MM.1S (cell line): Measurements from ENCODE around the gene PPP1R16B.

ENCODE experiments used
- DNase-seq: peaks from one replicate; pipeline ENCODE4 v3.0.0-alpha.2; 2015
- H2AFZ ChIP-seq: fragments of 300-600 bp; sonication (generic); 2 replicates; pipeline ENCODE4 v1.6.0; 2016; ENCODE audit warnings: antibody characterized with exemption, low read length
- H3F3A ChIP-seq: fragments of 300-600 bp; sonication (generic); 2 replicates; pipeline ENCODE4 v1.6.1; 2016; ENCODE audit warnings: mild to moderate bottlenecking, antibody characterized with exemption, low read length, moderate library complexity, mixed read lengths; ENCODE audit not compliant: insufficient read depth
- H3K27ac ChIP-seq: fragments of 300-600 bp; sonication (generic); 2 replicates; pipeline ENCODE4 v1.5.1; 2016; ENCODE audit warnings: mild to moderate bottlenecking, low read length
- H3K27me3 ChIP-seq: fragments of 300-600 bp; sonication (generic); replicated peaks from 2 replicates; pipeline ENCODE4 v1.6.0; 2016; ENCODE audit warnings: low read length; ENCODE audit not compliant: insufficient read depth
- H3K36me3 ChIP-seq: fragments of 300-600 bp; sonication (generic); replicated peaks from 2 replicates; pipeline ENCODE4 v1.6.1; 2016; ENCODE audit warnings: mild to moderate bottlenecking, low read length, mixed read lengths; ENCODE audit not compliant: insufficient read depth
- H3K4me1 ChIP-seq: fragments of 300-600 bp; sonication (generic); 2 replicates; pipeline ENCODE4 v1.6.1; 2016; ENCODE audit warnings: low read length, mixed read lengths
- H3K4me2 ChIP-seq: fragments of 300-600 bp; sonication (generic); 2 replicates; pipeline ENCODE4 v1.6.0; 2016; ENCODE audit warnings: low read depth, low read length
- H3K4me3 ChIP-seq: fragments of 300-600 bp; sonication (generic); 2 replicates; pipeline ENCODE4 v1.5.1; 2016; ENCODE audit warnings: low read length, mixed read lengths
- H3K79me2 ChIP-seq: fragments of 300-600 bp; sonication (generic); 2 replicates; pipeline ENCODE4 v1.6.1; 2016; ENCODE audit warnings: mixed run types, low read length, mixed read lengths
- H3K9ac ChIP-seq: fragments of 300-600 bp; sonication (generic); 2 replicates; pipeline ENCODE4 v1.6.1; 2016; ENCODE audit warnings: low read length, mixed read lengths
- H3K9me2 ChIP-seq: fragments of 300-600 bp; sonication (generic); replicated peaks from 2 replicates; pipeline ENCODE4 v1.6.1; 2016; ENCODE audit warnings: mild to moderate bottlenecking, low read length, mixed read lengths; ENCODE audit not compliant: insufficient read depth
- H3K9me3 ChIP-seq: fragments of 300-600 bp; sonication (generic); replicated peaks from 2 replicates; pipeline ENCODE4 v1.6.1; 2016; ENCODE audit warnings: mild to moderate bottlenecking, low read length, mixed read lengths; ENCODE audit not compliant: insufficient read depth
- H4K20me1 ChIP-seq: fragments of 300-600 bp; sonication (generic); 2 replicates; pipeline ENCODE4 v1.6.1; 2016; ENCODE audit warnings: mild to moderate bottlenecking, low read length, moderate library complexity, mixed read lengths; ENCODE audit not compliant: insufficient read depth
- CTCF ChIP-seq: fragments of 300-600 bp; sonication (generic); IDR thresholded peaks from 2 replicates; pipeline ENCODE4 v1.5.1; 2016; ENCODE audit warnings: antibody characterized with exemption, low read length, mixed read lengths
- EZH2 ChIP-seq: fragments of 300-600 bp; sonication (generic); optimal IDR thresholded peaks from 2 replicates; pipeline ENCODE3; 2017; ENCODE audit warnings: low read depth, mild to moderate bottlenecking, antibody characterized with exemption, low read length, mixed read lengths
- EZH2phosphoT487 ChIP-seq: fragments of 300-600 bp; sonication (generic); IDR thresholded peaks from 2 replicates; pipeline ENCODE4 v1.6.1; 2018; ENCODE audit warnings: antibody characterized with exemption, low read length

The PPP1R16B gene

GRCh38 chr20:38878866-38879265, 73.4 kb downstream of the PPP1R16B start:
- Histone ChIP-seq H3K9ac (no peak overlapping the region), H2AFZ (no peak overlapping the region), H3K4me1 (peaks cover 68% of the 10 kb centered on the region), H3K27me3 (no peaks in the 10 kb centered on the region), H4K20me1 (no peaks in the 10 kb centered on the region), H3K79me2 (peaks cover 86% of the 10 kb centered on the region), H3F3A (peaks cover 29% of the 10 kb centered on the region), H3K4me3 (no peak overlapping the region), H3K9me3 (no peaks in the 10 kb centered on the region), H3K4me2 (no peak overlapping the region), H3K27ac (no peak overlapping the region), H3K9me2 (no peaks in the 10 kb centered on the region), H3K36me3 (0 out of 2 replicates have a peak, but pooled peaks cover 7% of the 10 kb centered on the region)
- TF ChIP-seq EZH2 (no peak), CTCF (no peak)
- no peak for DNase-seq

- Histone ChIP-seq H3K27me3 (no peaks in the 10 kb centered on the region), H3K4me1 (peaks cover 56% of the 10 kb centered on the region), H3K9ac (no peak overlapping the region), H4K20me1 (no peaks in the 10 kb centered on the region), H3K79me2 (peaks cover 98% of the 10 kb centered on the region), H3K9me2 (no peaks in the 10 kb centered on the region), H3F3A (peaks cover 9% of the 10 kb centered on the region), H3K27ac (no peak overlapping the region), H3K9me3 (no peaks in the 10 kb centered on the region), H3K4me3 (no peak overlapping the region), H3K4me2 (no peak overlapping the region), H3K36me3 (0 out of 2 replicates have a peak, but pooled peaks cover 7% of the 10 kb centered on the region), H2AFZ (no peak overlapping the region)
- TF ChIP-seq EZH2phosphoT487 (no peak), EZH2 (no peak), CTCF (no peak)
- no peak for DNase-seq
These were observed 75.6 kb downstream of the PPP1R16B start for GRCh38 chr20:38880952-38881735.

GRCh38 chr20:38881806-38882440, 76.4 kb downstream of the PPP1R16B start:
- Histone ChIP-seq H2AFZ (no peak overlapping the region), H3K9me3 (no peaks in the 10 kb centered on the region), H3K4me3 (no peak overlapping the region), H3K4me2 (no peak overlapping the region), H3K27me3 (no peaks in the 10 kb centered on the region), H3K27ac (no peak overlapping the region), H3K9ac (no peak overlapping the region), H3F3A (peaks cover under 1% of the 10 kb centered on the region; the same call in 1 of the 2 replicates), H3K79me2 (peaks cover 98% of the 10 kb centered on the region), H4K20me1 (no peaks in the 10 kb centered on the region), H3K4me1 (peaks cover 48% of the 10 kb centered on the region), H3K36me3 (0 out of 2 replicates have a peak, but pooled peaks cover 3% of the 10 kb centered on the region), H3K9me2 (no peaks in the 10 kb centered on the region)
- DNase-seq: no peak
- TF ChIP-seq EZH2 (no peak), EZH2phosphoT487 (no peak), CTCF (no peak)
